ENCODE results near the gene CCDC116. TPM values are rescaled to one million over a fixed set of nuclear protein-coding genes. Genes with fewer than 3 reads are reported as not detected.
A peak's percentile ranks its signal among the peaks of the same experiment; 100 is the strongest.

The CCDC116 gene
- total RNA-seq, 1 donor from 2014 or later, result not detected

DNA sequence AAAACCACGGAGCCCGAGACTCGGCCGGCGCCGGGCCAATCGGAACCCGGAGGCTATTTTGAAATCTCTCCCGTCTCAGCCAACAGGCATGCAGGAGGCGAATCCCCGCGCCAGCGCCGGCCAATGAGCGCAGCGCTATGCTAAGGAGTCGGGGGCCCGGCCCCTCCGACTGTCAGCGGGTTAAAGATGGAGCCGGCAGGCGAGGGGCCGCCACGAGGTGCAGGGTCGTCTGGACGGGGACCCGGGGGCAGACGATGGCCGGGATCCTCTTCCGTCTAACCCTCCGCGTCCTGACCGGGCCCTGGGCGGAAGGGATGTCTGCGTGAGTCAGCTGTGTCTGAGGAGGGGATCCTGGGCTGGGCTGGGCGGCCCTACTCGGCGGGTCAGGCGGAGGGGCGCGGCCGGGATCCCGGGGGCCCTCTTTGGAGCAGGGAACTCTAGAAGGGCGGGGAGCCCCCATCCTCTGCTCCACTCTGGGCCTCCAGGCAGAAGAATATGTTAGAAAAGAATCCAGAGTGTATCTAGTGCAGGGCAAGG is 19.5 kb downstream of the CCDC116 start:
- no peaks in the 10 kb centered on the region for H3K27me3 ChIP-seq
- DNase-seq (ENCODE audit: extremely low spot score in 2 of 2), result no peak
- H3K27ac ChIP-seq, result no peak overlapping the region
- peaks cover 25% of the 10 kb centered on the region for H3K4me1 ChIP-seq
- no peak for TF ChIP-seq POLR2A (IDR thresholded peaks at IDR 0.05)
- no peak for TF ChIP-seq CTCF (IDR thresholded peaks at IDR 0.05)
- peak; percentile 70 to 88 for TF ChIP-seq POLR2AphosphoS5 (IDR thresholded peaks at IDR 0.05; ENCODE audit: insufficient read depth in 1 of 2, low read depth in 1 of 2)
- no peaks in the 10 kb centered on the region for H3K9me3 ChIP-seq
- no peaks in the 10 kb centered on the region for H3K36me3 ChIP-seq
- peak overlapping the region; percentile 55 to 93 for H3K4me3 ChIP-seq
- intact Hi-C loops (cut with DNase I), result no loop called here

DNA sequence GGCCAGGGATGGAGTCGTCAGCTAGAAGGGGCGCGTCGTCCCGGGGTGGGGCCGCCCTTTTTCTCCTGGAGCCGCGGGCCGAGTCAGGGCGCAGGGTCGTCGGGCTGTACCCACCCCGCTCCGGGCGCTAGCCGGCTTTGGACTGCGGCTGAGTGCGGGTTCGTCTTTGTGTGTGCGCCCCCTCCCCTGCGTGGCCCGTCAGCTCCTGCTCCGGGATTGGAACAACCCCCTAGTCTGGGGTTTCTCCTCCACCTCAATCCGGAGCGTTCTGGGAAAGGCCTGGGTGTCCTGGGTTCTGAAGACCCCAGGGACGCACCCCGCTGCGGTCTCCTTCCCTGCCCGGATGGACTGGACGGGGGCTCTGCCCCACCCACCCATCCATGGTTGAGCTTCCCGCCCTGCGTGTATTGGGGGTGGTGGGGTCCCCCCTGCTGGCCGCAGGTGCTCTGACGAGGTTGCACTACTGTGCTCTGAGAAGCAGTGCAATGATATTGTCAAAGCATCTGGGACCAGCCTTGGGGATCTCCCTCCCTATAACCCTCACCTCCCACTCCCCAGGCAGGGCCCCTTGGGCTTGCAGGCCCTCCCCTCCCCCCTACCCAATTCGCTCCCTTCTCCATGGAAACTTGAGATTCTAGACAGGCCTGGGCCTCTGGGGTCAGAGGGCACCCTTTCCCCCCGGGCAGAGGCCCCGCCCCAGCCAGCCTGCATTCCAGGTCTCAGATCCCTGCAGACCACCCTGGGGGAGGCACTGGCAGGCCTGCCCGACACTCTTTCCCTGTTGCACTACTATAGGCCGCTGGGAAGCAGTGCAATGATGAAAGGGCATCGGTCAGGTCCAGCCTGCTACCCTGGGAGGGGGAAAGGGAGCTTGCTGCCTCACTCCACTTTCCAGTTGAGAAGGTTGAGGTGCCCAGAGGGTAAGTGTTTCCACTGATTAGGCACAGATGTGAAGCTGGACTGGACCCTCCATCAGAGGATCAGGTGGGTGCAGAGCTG is 20.3 kb downstream of the CCDC116 start:
- H3K27me3 ChIP-seq, result no peaks in the 10 kb centered on the region
- H3K27ac ChIP-seq, result no peak overlapping the region
- TF ChIP-seq POLR2A (IDR thresholded peaks at IDR 0.05) (no peak), CTCF (IDR thresholded peaks at IDR 0.05) (no peak), POLR2AphosphoS5 (IDR thresholded peaks at IDR 0.05; ENCODE audit: insufficient read depth in 1 of 2, low read depth in 1 of 2) (no peak)

GRCh38 chr22:21657020-21657359 is 24.4 kb downstream of the CCDC116 start:
- peaks cover 28% of the 10 kb centered on the region for H3K4me1 ChIP-seq
- H3K27me3 ChIP-seq, result no peaks in the 10 kb centered on the region
- no peaks in the 10 kb centered on the region for H3K9me3 ChIP-seq
- H3K36me3 ChIP-seq, result no peaks in the 10 kb centered on the region
- H3K27ac ChIP-seq, result no peak overlapping the region
- peak overlapping the region; percentile 46 to 52 for H3K4me3 ChIP-seq
- no peak for TF ChIP-seq POLR2AphosphoS5 (IDR thresholded peaks at IDR 0.05; ENCODE audit: insufficient read depth in 1 of 2, low read depth in 1 of 2)
- no peak for TF ChIP-seq POLR2A (IDR thresholded peaks at IDR 0.05)
- no peak for TF ChIP-seq CTCF (IDR thresholded peaks at IDR 0.05)
- intact Hi-C loops (cut with DNase I), result no loop called here
- no peak for DNase-seq (ENCODE audit: extremely low spot score in 2 of 2)

More for the DNA sequence above, 20.3 kb downstream of the CCDC116 start:
- Histone ChIP-seq H3K9me3 (no peaks in the 10 kb centered on the region), H3K4me3 (peak overlapping the region; percentile 55 to 93), H3K36me3 (no peaks in the 10 kb centered on the region), H3K4me1 (peaks cover 33% of the 10 kb centered on the region)
- DNase-seq (ENCODE audit: extremely low spot score in 2 of 2), result no peak
- intact Hi-C loops (cut with DNase I), result no loop called here

DNA sequence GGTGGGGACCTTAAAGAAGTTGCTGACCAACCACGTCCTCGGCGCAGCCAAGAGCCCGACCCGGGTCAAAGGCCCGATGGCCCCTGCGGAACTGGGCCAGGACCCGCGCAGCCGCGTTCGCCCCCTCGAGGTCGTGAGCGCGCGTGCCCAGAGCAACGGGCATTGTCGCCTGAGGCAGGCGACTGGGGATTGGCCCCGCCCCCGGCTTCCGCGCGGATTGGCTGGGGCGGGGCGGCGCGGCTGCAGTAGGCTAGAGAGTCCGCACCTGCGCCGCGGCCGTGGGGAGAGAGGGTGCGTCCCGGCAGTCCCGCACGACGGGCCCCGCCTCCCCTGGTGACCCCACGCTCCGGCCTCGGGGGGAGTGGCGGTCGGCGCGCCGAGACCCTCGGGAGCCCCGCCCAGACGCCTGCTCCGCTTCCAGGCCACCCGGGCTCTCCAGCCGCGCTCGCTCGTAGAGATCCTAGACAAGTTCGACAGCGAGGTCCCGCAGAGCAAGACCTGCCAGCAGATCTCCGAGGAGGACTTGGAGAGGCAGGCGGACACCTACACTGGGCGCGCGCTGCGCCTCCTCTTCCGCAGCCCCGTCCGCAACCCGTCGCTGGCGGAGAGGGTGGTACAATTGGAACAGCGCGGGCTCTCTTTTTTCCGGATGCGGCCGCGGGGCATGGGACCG is 24.9 kb downstream of the CCDC116 start:
- H3K4me1 ChIP-seq, result peaks cover 23% of the 10 kb centered on the region
- H3K9me3 ChIP-seq, result no peaks in the 10 kb centered on the region
- no peaks in the 10 kb centered on the region for H3K27me3 ChIP-seq
- peak overlapping the region; percentile 46 to 52 for H3K4me3 ChIP-seq
- no peak for DNase-seq (ENCODE audit: extremely low spot score in 2 of 2)
- intact Hi-C loops (cut with DNase I), result no loop called here
- peak in 1 of 2 donors; percentile 33 for TF ChIP-seq POLR2AphosphoS5 (IDR thresholded peaks at IDR 0.05; ENCODE audit: insufficient read depth in 1 of 2, low read depth in 1 of 2)
- no peak for TF ChIP-seq CTCF (IDR thresholded peaks at IDR 0.05)
- no peak for TF ChIP-seq POLR2A (IDR thresholded peaks at IDR 0.05)
- no peaks in the 10 kb centered on the region for H3K36me3 ChIP-seq
- H3K27ac ChIP-seq, result peak overlapping the region; percentile 46

All from vagina (tissue), 2 donors.